NCI-H510A treated with DMSO at 0.1 percent for 48 hours (cell line): Measurements from ENCODE around the gene RFX2.

Source experiments
- DNase-seq: peaks from one replicate; lab custom pipeline; 2025; lab: John Stamatoyannopoulos, UW

The RFX2 gene

GRCh38 chr19:6059988-6060599, 50.2 kb downstream of the RFX2 start:
- DNase-seq, result no peak

GRCh38 chr19:6059396-6059947, 50.8 kb downstream of the RFX2 start:
- DNase-seq, result no peak

GRCh38 chr19:6058518-6059201, 51.6 kb downstream of the RFX2 start:
- no peak for DNase-seq

- no peak for DNase-seq
Observed at GRCh38 chr19:6057651-6058517, 52.4 kb downstream of the RFX2 start.

GRCh38 chr19:6056801-6057650, 53.3 kb downstream of the RFX2 start:
- DNase-seq, result peak; percentile 73

GRCh38 chr19:6056282-6056741, 54.0 kb downstream of the RFX2 start:
- peak; percentile 61 for DNase-seq

GRCh38 chr19:6055013-6055795, 55.1 kb downstream of the RFX2 start:
- no peak for DNase-seq

- DNase-seq, result peak; percentile 83
Observed at GRCh38 chr19:6048793-6049405, 61.4 kb downstream of the RFX2 start.

GRCh38 chr19:6048348-6048747, 62.0 kb downstream of the RFX2 start:
- DNase-seq, result no peak

- DNase-seq, result peak; percentile 59
Observed at GRCh38 chr19:6047741-6048251, 62.5 kb downstream of the RFX2 start.

- DNase-seq, result no peak
Observed at GRCh38 chr19:6047256-6047655, 63.0 kb downstream of the RFX2 start.

- no peak for DNase-seq
Observed at GRCh38 chr19:6045108-6045507, 65.2 kb downstream of the RFX2 start.

- DNase-seq, result no peak
Observed at GRCh38 chr19:6044056-6044805, 66.1 kb downstream of the RFX2 start.

GRCh38 chr19:6042776-6043726, 67.2 kb downstream of the RFX2 start:
- DNase-seq, result no peak

- no peak for DNase-seq
Observed at GRCh38 chr19:6041991-6042481, 68.3 kb downstream of the RFX2 start.

GRCh38 chr19:6041071-6041470, 69.2 kb downstream of the RFX2 start:
- DNase-seq, result no peak

GRCh38 chr19:6039566-6040225, 70.6 kb downstream of the RFX2 start:
- no peak for DNase-seq
